SKM-1 treated with dmso at 0.1 percent for 144 hours (cell line): ENCODE measurements around the gene HOXA7.

ENCODE experiments used
- DNase-seq: peaks from one replicate; lab custom pipeline; 2025; ENCODE audit not compliant: unreplicated experiment; lab: John Stamatoyannopoulos, UW

HOXA7 gene

GRCh38 chr7:27122077-27122910 is 34.2 kb downstream of the HOXA7 start:
- no peak for DNase-seq

- no peak for DNase-seq
Observed at GRCh38 chr7:27121684-27122076, 34.8 kb downstream of the HOXA7 start.

GRCh38 chr7:27119412-27119911 is 37.0 kb downstream of the HOXA7 start:
- no peak for DNase-seq

GRCh38 chr7:27118580-27118979 is 37.9 kb downstream of the HOXA7 start:
- DNase-seq: no peak

GRCh38 chr7:27117887-27118491 is 38.5 kb downstream of the HOXA7 start:
- no peak for DNase-seq

DNA sequence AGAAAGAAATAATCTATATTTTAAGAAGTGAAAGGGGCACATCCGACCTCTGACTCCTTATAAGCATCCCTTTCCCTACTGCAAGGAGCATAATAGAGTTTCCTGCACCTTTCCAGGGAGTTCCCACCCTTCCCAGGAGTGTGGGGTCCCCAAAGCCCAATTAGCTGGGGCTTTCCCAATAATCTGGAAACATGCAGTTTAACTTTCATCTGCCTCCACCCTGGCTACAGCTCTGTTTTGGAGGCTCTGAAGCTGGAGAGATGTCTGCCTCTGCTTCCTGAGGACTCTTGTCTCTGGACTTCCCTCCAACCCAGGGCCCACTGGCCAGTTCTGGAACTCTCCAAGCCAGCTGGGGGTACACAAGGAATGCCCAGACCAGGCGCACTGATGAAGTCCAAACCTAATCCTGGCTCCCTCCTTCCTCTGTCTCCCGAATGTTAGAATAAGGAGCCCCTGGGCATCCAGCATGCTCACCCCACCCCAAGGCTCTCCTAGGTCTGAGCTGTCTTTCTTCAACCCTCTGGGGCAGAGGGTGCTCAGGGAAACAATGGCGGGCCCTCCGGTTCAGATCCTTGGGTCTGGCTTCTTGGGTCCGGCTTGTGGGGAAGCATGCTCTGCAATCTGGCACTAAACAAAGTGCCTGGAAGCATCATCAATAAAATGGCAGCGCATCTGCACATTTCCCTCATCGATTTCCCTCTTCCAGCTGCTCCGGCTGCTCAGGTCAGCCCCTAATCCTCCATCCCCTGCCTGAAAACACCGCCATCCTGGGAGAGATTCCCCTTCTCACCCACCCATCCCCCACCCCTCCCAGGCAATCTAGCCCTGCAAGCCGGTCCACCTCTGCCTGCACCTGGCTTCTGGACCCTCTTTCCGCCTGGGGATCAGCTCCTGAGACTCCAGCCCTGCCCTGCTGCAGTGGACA is 39.3 kb downstream of the HOXA7 start:
- no peak for DNase-seq

- no peak for DNase-seq
Observed at GRCh38 chr7:27116031-27116961, 40.2 kb downstream of the HOXA7 start.

DNA sequence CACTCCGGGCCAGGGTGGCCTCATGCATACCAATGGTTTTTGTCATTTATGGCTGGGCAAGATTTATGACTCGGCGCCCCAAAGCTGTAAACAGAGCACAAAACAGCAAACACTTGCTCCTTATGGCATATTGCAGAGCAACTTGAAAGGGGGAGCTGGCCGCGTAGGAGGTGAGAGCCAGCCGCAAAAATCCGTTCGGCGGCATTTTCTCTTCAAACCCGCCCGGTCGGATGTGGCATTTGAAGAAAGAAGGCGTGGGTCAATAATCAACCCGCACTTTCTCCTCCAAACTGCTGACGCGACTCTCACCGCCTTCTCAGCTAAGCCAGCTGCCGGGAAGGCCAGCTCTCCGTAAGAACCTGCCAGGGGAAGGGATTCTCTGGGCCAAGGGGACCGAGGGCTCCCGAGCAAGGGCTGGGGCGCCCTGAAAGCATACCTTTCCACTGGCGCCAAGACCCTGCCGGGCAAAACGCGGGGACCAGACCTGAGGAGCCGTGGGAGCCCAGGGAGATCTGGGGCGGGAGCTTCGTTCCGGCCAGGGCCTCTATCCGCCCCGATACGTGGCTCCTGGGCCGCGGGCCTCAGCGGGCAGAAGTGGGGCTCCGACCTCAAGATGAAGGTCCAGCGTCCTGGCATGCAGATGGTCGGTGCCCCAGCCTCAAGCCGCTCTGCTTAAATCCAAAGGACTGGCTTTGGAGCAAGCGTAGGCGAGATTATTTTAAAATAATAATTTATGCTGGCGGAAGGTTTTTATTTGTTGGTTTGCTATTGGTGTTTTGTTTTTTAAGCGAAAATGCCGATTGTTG is 41.1 kb downstream of the HOXA7 start:
- DNase-seq: no peak

DNA sequence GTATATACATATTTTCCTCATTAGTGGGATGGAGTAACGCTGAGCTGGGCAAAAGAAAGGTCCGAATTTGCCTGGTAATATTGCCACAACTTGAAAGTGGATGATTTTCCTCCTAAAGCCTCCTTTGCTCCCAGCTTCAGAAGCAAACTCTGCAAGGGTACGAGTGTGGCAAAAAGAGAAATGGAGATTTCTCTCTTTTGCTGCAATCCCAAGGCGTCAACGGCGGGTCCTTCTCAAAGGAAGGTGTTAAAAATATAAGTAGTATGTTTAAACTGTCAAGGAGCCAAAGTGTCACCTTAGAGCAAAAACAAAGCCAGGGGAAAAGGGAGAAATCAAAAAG is 41.6 kb downstream of the HOXA7 start:
- no peak for DNase-seq

DNA sequence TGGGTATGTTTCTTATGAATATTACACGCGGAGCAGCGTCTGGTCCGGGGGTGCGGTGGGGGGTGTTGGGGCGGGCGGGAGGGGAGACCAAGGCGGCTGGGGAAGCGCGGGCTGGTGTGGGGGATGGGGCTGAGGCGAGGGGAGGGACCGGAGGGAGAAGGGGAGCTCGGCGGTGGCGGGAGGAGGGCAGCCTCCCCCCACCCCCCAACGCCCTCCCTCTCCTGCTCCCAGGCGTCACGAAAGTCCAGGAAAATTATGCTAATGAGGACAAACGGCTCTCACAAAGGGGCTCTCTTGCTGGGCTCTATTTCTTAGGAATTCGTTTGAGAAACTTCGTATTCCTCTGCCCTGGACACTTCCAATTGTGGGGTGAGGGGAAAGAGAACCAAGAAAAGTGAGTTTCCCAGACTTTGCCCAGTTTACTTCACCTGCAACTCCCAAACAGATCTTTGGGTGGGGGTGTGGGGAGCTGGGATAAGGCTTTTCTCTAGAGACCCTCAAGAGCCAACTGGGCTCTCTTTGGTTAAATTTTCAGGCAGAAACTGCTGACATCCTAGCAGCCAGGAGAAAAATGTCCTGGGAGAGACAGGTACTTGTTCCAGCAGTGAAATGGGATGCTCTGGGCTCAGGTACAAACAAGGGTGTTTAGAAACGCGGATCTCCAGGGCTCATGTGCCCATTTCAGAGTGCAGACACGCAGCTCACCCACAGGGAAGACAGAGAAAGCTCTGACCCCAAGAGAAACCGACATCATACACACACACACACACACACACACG is 42.3 kb downstream of the HOXA7 start:
- DNase-seq: no peak

- no peak for DNase-seq
Observed at GRCh38 chr7:27112955-27113949, 43.2 kb downstream of the HOXA7 start.

- DNase-seq: no peak
Observed at GRCh38 chr7:27112361-27112760, 44.1 kb downstream of the HOXA7 start.

DNA sequence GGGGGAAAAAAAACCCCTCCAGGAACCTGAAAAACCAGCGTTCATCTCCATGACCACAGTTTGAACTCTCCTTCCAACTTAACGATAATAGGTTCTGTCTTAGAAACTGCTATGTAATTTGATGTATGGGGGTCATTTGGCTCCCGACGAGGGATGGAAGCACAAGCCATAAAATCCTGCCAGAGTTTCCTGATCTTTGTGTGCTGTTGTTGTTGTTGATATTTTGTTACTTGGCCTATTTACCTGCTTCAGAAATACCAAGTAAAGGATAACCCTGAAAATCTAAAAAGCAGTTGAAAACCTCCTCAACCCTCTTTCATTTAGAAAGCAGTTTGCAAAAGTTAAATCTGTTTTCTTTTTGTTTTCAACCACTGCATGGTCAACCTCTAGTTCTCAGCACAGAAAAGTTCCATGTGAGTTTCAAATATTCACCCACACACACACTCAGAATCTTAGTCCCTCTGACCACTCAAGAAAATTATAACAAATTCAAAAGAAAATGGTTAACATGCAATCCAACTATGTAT is 44.7 kb downstream of the HOXA7 start:
- no peak for DNase-seq

- no peak for DNase-seq
Observed at GRCh38 chr7:27111042-27111750, 45.3 kb downstream of the HOXA7 start.

- no peak for DNase-seq
Observed at GRCh38 chr7:27110186-27111031, 46.1 kb downstream of the HOXA7 start.
